HCT116 (cell line): ENCODE results near the gene SLC7A1. TPM values are rescaled to one million over a fixed set of nuclear protein-coding genes. Genes with fewer than 3 reads are reported as not detected.

ENCODE experiments used
- ATAC-seq: fragments of 200-7000 bp; cut with Tn5 transposase; 2 replicates; pipeline ENCODE4 v1.9.1; 2020; ENCODE audit warnings: mild to moderate bottlenecking, moderate library complexity
- BruUV-seq: library from RNA; stranded (reverse); fragments of 400-500 nt; replicated peaks from 2 replicates; lab custom pipeline; 2021; lab: Mats Ljungman, UMichigan
- CTCF ChIA-PET: fragments of 300-600 bp; sonication (Branson Sonifier 250); formaldehyde crosslinking; loops from one replicate; lab custom pipeline; 2021; ENCODE audit warnings: antibody characterized with exemption; lab: Charles Lee
- POLR2A ChIA-PET: fragments of 300-600, 350-600 bp; sonication (Branson Sonifier 250); formaldehyde crosslinking; loops from one replicate; lab custom pipeline; 2021; ENCODE audit warnings: antibody characterized with exemption; lab: Charles Lee
- RAD21 ChIA-PET, 2 experiments: fragments of 300-600 bp; sonication (Branson Sonifier 250); formaldehyde crosslinking; loops; one replicate each; lab custom pipeline; 2023; ENCODE audit warnings: low total read pairs in 2 of 2; ENCODE audit not compliant: uncharacterized antibody in 2 of 2, unreplicated experiment in 2 of 2, low non-redundant PET in 1 of 2; lab: Charles Lee
- DNase-seq: peaks from one replicate; pipeline ENCODE4 v3.0.0-alpha.2; 2010; ENCODE audit warnings: low read depth, low spot score
- H2AFZ ChIP-seq: fragments of 200-600 bp; shearing (Covaris generic), sonication (generic); 2 replicates; pipeline ENCODE4 v1.6.1; 2017; ENCODE audit warnings: low read depth, mixed run types, mixed read lengths, antibody characterized with exemption, low read length; ENCODE audit not compliant: poor library complexity, severe bottlenecking
- H3K27ac ChIP-seq: 2 replicates; pipeline ENCODE4 v1.5.1; 2012; ENCODE audit warnings: low read depth, low read length
- H3K27me3 ChIP-seq: fragments of 200-600 bp; sonication (generic); 2 replicates; pipeline ENCODE4 v1.6.1; 2016; ENCODE audit warnings: mixed run types, low read length, mixed read lengths; ENCODE audit not compliant: insufficient read depth
- H3K36me3 ChIP-seq, 2 experiments: fragments of 200-500 bp in 1 of 2; fragments of 200-600 bp in 1 of 2; sonication (Bioruptor generic) in 1 of 2; sonication (generic) in 1 of 2; 2 replicates each; pipeline versions ENCODE4 v1.5.1 to v1.6.1; 2014 to 2016; ENCODE audit warnings: low read length in 2 of 2, inconsistent platforms in 1 of 2, mixed read lengths in 1 of 2, mixed run types in 1 of 2; ENCODE audit not compliant: insufficient read depth in 2 of 2, control insufficient read depth in 1 of 2
- H3K4me1 ChIP-seq, 2 experiments: fragments of 200-600 bp in 1 of 2; sonication (generic) in 1 of 2; 2 replicates each; pipeline versions ENCODE4 v1.5.1 to v1.6.1; 2012 to 2017; ENCODE audit warnings: low read length in 2 of 2, inconsistent platforms in 1 of 2, mild to moderate bottlenecking in 1 of 2, mixed read lengths in 1 of 2, mixed run types in 1 of 2, moderate library complexity in 1 of 2; ENCODE audit not compliant: insufficient read depth in 2 of 2, control insufficient read depth in 1 of 2
- H3K4me2 ChIP-seq: fragments of 200-600 bp; sonication (generic); 2 replicates; pipeline ENCODE4 v1.6.1; 2017; ENCODE audit warnings: mixed run types, low read length, mixed read lengths
- H3K4me3 ChIP-seq, 2 experiments: fragments of 200-600 bp in 1 of 2; sonication (generic) in 1 of 2; replicated peaks in 1 of 2; 2 replicates each; pipeline ENCODE4 v1.5.1; 2011 to 2016; ENCODE audit warnings: low read length in 2 of 2, control low read depth in 1 of 2, low read depth in 1 of 2, mild to moderate bottlenecking in 1 of 2, mixed read lengths in 1 of 2, mixed run types in 1 of 2
- H3K79me2 ChIP-seq: fragments of 200-600 bp; sonication (generic); 2 replicates; pipeline ENCODE4 v1.6.1; 2017; ENCODE audit warnings: mild to moderate bottlenecking, mixed run types, low read length, moderate library complexity, mixed read lengths; ENCODE audit not compliant: insufficient read depth
- H3K9ac ChIP-seq: fragments of 200-600 bp; sonication (generic); 2 replicates; pipeline ENCODE4 v1.6.1; 2016; ENCODE audit warnings: low read length, mixed read lengths
- H3K9me2 ChIP-seq: fragments of 200-600 bp; sonication (generic), shearing (Covaris generic); 2 replicates; pipeline ENCODE4 v1.6.1; 2017; ENCODE audit warnings: mixed run types, mild to moderate bottlenecking, moderate library complexity; ENCODE audit not compliant: insufficient read depth
- H3K9me3 ChIP-seq, 2 experiments: fragments of 200-500 bp in 1 of 2; fragments of 200-600 bp in 1 of 2; sonication (Bioruptor generic) in 1 of 2; sonication (generic) in 1 of 2; 2 replicates each; pipeline ENCODE4 v1.6.1; 2014 to 2017; ENCODE audit warnings: low read length in 2 of 2, mixed read lengths in 2 of 2, inconsistent platforms in 1 of 2, low read depth in 1 of 2, mild to moderate bottlenecking in 1 of 2, mixed run types in 1 of 2, moderate library complexity in 1 of 2; ENCODE audit not compliant: control insufficient read depth in 1 of 2, insufficient read depth in 1 of 2
- H4K20me1 ChIP-seq: fragments of 200-600 bp; sonication (generic), shearing (Covaris generic); 2 replicates; pipeline ENCODE4 v1.6.1; 2017; ENCODE audit warnings: mixed run types, mild to moderate bottlenecking, moderate library complexity; ENCODE audit not compliant: insufficient read depth
- CEBPB ChIP-seq: IDR thresholded peaks from 2 replicates; pipeline ENCODE4 v1.6.1; 2012; ENCODE audit warnings: low read depth
- EZH2 ChIP-seq: fragments of 200-600 bp; sonication (generic); IDR thresholded peaks from 2 replicates; pipeline ENCODE4 v1.6.1; 2017; ENCODE audit warnings: antibody characterized with exemption, mixed run types
- EZH2phosphoT487 ChIP-seq: fragments of 200-600 bp; IDR thresholded peaks from 2 replicates; pipeline ENCODE4 v1.6.1; 2018; ENCODE audit warnings: antibody characterized with exemption, borderline replicate concordance
- FOSL1 ChIP-seq: IDR thresholded peaks from 2 replicates; pipeline ENCODE4 v1.6.1; 2012; ENCODE audit warnings: low read depth
- SP1 ChIP-seq: IDR thresholded peaks from 2 replicates; pipeline ENCODE4 v1.6.1; 2012; ENCODE audit warnings: low read depth
- TCF7L2 ChIP-seq: IDR thresholded peaks from 2 replicates; pipeline ENCODE4 v1.7.0; 2011; ENCODE audit warnings: borderline replicate concordance, inconsistent platforms; ENCODE audit not compliant: insufficient read depth, insufficient read length; ENCODE audit errors: extremely low read depth
- ZNF274 ChIP-seq: fragments of 200-500 bp; sonication (Bioruptor generic); IDR thresholded peaks from 2 replicates; pipeline ENCODE4 v1.6.1; 2014; ENCODE audit warnings: mild to moderate bottlenecking, low read depth, low read length, inconsistent platforms
- intact Hi-C: fragments of 100-400 bp; cut with micrococcal nuclease; formaldehyde crosslinking; loops from 2 replicates; pipeline ENCODE4 v1.10.0; 2022
- total RNA-seq: library from RNA; stranded (reverse); gene quantifications from one replicate; pipeline ENCODE4 v1.2.1, GENCODE V29; 2021; ENCODE audit not compliant: unreplicated experiment
- TF ChIP-seq, protein P1 (sequence below): IDR thresholded peaks from 2 replicates; pipeline ENCODE4 v1.6.1; 2012

SLC7A1 gene
- total RNA-seq, 1 experiment from 2014 or later = 124 TPM

DNA sequence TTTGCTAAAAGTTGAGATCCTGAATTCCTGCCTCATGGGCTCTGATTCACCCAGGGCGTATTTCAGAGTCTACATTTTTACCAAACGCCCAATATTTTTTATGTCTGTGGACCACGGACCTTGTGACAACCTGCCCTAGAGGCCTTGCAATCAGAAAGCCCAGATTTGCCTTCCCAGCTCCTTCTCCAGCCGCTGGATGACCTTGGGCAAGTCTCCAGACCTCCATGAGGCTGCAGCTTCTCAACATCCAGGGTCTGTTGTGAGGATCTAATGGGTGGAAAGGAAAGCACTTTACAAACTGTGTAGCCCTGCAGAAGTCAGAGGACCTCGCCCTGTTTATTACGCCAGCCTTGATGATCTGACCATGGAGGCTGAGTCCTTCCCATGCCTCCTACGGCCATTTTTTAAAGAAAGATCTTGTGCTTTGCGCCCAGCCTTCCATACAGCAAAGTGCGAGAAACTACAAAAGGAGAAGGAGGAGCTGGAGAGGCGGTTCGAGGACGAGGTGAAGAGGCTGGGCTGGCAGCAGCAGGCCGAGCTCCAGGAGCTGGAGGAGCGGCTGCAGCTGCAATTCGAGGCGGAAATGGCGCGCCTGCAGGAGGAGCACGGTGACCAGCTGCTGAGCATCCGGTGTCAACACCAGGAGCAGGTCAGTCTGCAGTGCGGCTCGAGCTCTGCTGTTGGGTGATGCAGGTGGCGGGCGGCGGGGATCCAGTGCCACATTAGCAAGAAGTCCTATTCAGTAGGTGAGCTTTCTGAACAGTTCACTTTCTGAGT, 115.6 kb downstream of the SLC7A1 start:
- POLR2A ChIA-PET = no interaction called here
- Histone ChIP-seq H3K79me2 (no peaks in the 10 kb centered on the region), H3K27ac (no peak overlapping the region), H3K9me2 (no peaks in the 10 kb centered on the region), H3K4me1 (no peaks in the 10 kb centered on the region), H3K9me3 (no peaks in the 10 kb centered on the region), H4K20me1 (no peaks in the 10 kb centered on the region; the same call in 1 of the 2 replicates), H3K4me3 (no peak overlapping the region), H3K4me2 (no peak overlapping the region), H3K36me3 (no peaks in the 10 kb centered on the region), H3K9ac (no peak overlapping the region), H2AFZ (no peak overlapping the region), H3K27me3 (peaks cover 17% of the 10 kb centered on the region)
- CTCF ChIA-PET = interaction anchor here (2.7 kb wide), 1 partner anchor 8 kb away, joined by 10 read pairs; no protein-coding TSS in a partner anchor
- no peak for DNase-seq
- no peak for TF ChIP-seq FOSL1
- TF ChIP-seq ZNF274 = no peak
- TF ChIP-seq, protein P1, sequence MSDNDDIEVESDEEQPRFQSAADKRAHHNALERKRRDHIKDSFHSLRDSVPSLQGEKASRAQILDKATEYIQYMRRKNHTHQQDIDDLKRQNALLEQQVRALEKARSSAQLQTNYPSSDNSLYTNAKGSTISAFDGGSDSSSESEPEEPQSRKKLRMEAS = no peak
- intact Hi-C loops = no loop called here
- ATAC-seq = no peak
- BruUV-seq = no TSS peak
- RAD21 ChIA-PET = no interaction called here

DNA sequence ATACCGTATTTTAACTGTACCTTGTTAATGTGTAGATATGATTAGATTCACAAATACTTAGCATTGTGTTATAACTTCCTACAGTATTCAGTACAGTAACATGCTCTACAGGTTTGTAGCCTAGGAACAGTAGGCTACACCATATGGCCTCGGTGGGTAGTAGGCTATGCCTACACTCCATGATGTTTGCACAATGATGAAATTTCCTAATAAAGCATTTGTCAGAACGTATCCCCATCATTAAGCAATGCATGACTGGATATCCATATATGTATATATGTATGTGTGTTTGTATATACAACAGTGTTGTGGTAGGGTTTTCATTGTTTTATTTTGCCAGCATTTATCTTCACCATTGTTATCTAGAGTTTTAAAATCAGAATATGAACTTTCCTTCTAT, 119.4 kb downstream of the SLC7A1 start:
- H3K9me3 ChIP-seq = no peaks in the 10 kb centered on the region
- peaks cover 17% of the 10 kb centered on the region for H3K27me3 ChIP-seq
- intact Hi-C loops = no loop called here
- H3K27ac ChIP-seq = no peak overlapping the region
- ChIA-PET CTCF (no interaction called here), POLR2A (no interaction called here), RAD21 (no interaction called here)
- H3K4me1 ChIP-seq = no peaks in the 10 kb centered on the region
- no peak for ATAC-seq
- H3K9me2 ChIP-seq = no peaks in the 10 kb centered on the region
- no peaks in the 10 kb centered on the region for H3K79me2 ChIP-seq
- H2AFZ ChIP-seq = no peak overlapping the region
- no peaks in the 10 kb centered on the region; the same call in 1 of the 2 replicates for H4K20me1 ChIP-seq
- TF ChIP-seq SP1 = no peak
- TF ChIP-seq EZH2phosphoT487 = no peak
- no peak for TF ChIP-seq EZH2
- TF ChIP-seq TCF7L2 = no peak
- TF ChIP-seq CEBPB = no peak
- no peak overlapping the region for H3K9ac ChIP-seq
- no peak for DNase-seq
- H3K4me3 ChIP-seq = no peak overlapping the region
- H3K4me2 ChIP-seq = no peak overlapping the region
- no TSS peak for BruUV-seq
- H3K36me3 ChIP-seq = no peaks in the 10 kb centered on the region
